Loucy (cell line): ENCODE measurements around the gene DCDC1.

ENCODE experiments used
- H2AFZ ChIP-seq: fragments of 200-600 bp; sonication (generic); 2 replicates; pipeline ENCODE4 v1.6.0; 2016; ENCODE audit warnings: antibody characterized with exemption, mild to moderate bottlenecking, low read length, moderate library complexity
- H3F3A ChIP-seq: fragments of 200-600 bp; 2 replicates; pipeline ENCODE4 v1.6.0; 2016; ENCODE audit warnings: antibody characterized with exemption, low read depth, mild to moderate bottlenecking
- H3K27me3 ChIP-seq: fragments of 200-600 bp; sonication (generic); 2 replicates; pipeline ENCODE4 v1.6.1; 2014; ENCODE audit warnings: low read length, mild to moderate bottlenecking; ENCODE audit not compliant: insufficient read depth, poor library complexity, severe bottlenecking
- H3K36me3 ChIP-seq: fragments of 200-600 bp; sonication (generic); 2 replicates; pipeline ENCODE4 v1.6.1; 2016; ENCODE audit warnings: low read length; ENCODE audit not compliant: insufficient read depth
- H3K4me1 ChIP-seq: fragments of 200-600 bp; sonication (generic); 2 replicates; pipeline ENCODE4 v1.5.1; 2014; ENCODE audit warnings: low read length, mild to moderate bottlenecking; ENCODE audit not compliant: insufficient read depth, poor library complexity, severe bottlenecking
- H3K4me2 ChIP-seq: fragments of 200-600 bp; sonication (generic); 2 replicates; pipeline ENCODE4 v1.6.0; 2014; ENCODE audit warnings: antibody characterized with exemption, low read length, low read depth, mild to moderate bottlenecking; ENCODE audit not compliant: poor library complexity, severe bottlenecking
- H3K4me3 ChIP-seq: fragments of 200-600 bp; sonication (generic); 2 replicates; pipeline ENCODE4 v1.5.1; 2014; ENCODE audit warnings: low read length, mild to moderate bottlenecking, mixed read lengths; ENCODE audit not compliant: poor library complexity, severe bottlenecking
- H3K79me2 ChIP-seq: fragments of 200-600 bp; sonication (generic); 2 replicates; pipeline ENCODE4 v1.6.1; 2014; ENCODE audit warnings: low read length; ENCODE audit not compliant: insufficient read depth
- H3K9ac ChIP-seq: fragments of 200-600 bp; sonication (generic); 2 replicates; pipeline ENCODE4 v1.6.0; 2014; ENCODE audit warnings: mild to moderate bottlenecking, low read depth, low read length, moderate library complexity; ENCODE audit not compliant: poor library complexity, severe bottlenecking
- H3K9me2 ChIP-seq: fragments of 200-600 bp; sonication (generic); replicated peaks from 2 replicates; pipeline ENCODE4 v1.6.1; 2016; ENCODE audit warnings: low read depth, low read length, mixed read lengths
- H3K9me3 ChIP-seq: fragments of 200-600 bp; sonication (generic); 2 replicates; pipeline ENCODE4 v1.6.1; 2014; ENCODE audit warnings: mild to moderate bottlenecking, antibody characterized with exemption, low read length, low read depth; ENCODE audit not compliant: insufficient read depth
- H4K20me1 ChIP-seq: fragments of 200-600 bp; sonication (generic); 2 replicates; pipeline ENCODE4 v1.6.0; 2014; ENCODE audit warnings: antibody characterized with exemption, low read length, mild to moderate bottlenecking; ENCODE audit not compliant: insufficient read depth, poor library complexity, severe bottlenecking
- EZH2phosphoT487 ChIP-seq: fragments of 200-600 bp; IDR thresholded peaks from 2 replicates; pipeline ENCODE4 v1.6.1; 2018; ENCODE audit warnings: antibody characterized with exemption, mild to moderate bottlenecking, moderate library complexity, borderline replicate concordance
- TF ChIP-seq, protein P1 (sequence below): fragments of 200-600 bp; sonication (generic); conservative IDR thresholded peaks from 2 replicates; pipeline ENCODE4 v1.5.1; 2014; ENCODE audit warnings: mild to moderate bottlenecking, antibody characterized with exemption, low read length

The DCDC1 gene

DNA sequence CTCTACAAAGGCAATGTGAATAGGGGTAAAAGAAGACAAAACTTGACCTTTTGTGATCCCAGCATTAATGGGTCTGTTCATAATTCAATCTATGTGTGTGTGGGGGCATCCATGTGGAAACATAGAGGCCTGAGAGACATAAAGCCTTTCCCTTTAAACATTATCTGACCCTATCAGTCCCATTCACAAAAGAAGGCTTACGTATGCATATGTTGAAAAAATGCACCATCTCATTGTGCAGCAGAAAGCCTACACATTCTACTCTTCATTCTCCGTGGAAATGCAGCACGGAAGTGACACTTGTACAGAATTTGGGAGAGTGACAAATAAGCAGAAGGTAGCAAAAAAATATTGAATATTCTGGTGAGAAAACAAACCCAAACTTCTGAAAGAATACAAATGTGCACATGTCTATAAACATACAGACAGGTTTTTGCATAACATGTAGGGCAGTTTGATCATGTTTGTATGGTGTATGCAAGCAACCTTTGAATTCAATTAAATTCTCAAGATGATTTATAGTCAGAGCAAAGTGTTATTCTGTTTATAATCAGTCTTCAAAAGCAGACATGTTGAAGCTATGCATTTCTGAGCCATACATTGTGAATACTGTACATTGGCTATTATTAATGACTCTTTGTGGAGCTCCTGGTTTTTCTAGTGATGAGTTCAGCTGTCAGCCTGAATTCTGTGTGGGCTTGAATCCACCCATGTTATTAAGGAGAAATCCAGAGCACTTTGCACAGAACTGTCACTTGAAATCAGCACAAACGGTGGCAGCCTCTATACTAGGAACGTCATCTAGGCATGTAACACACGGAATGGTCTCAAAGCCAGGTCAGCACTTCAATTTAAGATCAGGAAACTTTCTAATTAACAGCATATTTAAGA, 236.8 kb downstream of the DCDC1 start:
- H3K4me1 ChIP-seq, result no peaks in the 10 kb centered on the region
- H4K20me1 ChIP-seq, result no peaks in the 10 kb centered on the region
- TF ChIP-seq, protein P1, sequence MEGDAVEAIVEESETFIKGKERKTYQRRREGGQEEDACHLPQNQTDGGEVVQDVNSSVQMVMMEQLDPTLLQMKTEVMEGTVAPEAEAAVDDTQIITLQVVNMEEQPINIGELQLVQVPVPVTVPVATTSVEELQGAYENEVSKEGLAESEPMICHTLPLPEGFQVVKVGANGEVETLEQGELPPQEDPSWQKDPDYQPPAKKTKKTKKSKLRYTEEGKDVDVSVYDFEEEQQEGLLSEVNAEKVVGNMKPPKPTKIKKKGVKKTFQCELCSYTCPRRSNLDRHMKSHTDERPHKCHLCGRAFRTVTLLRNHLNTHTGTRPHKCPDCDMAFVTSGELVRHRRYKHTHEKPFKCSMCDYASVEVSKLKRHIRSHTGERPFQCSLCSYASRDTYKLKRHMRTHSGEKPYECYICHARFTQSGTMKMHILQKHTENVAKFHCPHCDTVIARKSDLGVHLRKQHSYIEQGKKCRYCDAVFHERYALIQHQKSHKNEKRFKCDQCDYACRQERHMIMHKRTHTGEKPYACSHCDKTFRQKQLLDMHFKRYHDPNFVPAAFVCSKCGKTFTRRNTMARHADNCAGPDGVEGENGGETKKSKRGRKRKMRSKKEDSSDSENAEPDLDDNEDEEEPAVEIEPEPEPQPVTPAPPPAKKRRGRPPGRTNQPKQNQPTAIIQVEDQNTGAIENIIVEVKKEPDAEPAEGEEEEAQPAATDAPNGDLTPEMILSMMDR, result no peak
- no peak for TF ChIP-seq EZH2phosphoT487

DNA sequence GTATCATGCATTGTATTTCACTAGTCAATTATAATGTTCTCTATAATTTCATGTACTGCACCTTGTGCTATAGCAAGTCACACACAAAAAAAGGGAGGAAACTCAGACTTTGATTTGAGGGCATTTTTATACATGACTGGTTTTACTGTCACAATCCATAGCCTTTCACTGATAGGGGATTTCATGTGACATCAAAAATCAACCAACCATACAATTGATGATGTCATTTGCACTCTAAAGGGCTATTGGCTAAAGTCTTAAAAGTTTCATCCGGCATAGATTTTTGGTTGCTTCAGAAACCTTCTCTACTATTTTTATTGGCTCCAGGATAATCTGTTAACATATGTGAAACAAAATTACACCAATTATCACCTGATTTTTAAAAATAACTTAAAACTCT, 237.8 kb downstream of the DCDC1 start:
- H3K36me3 ChIP-seq, result no peaks in the 10 kb centered on the region
- no peak for TF ChIP-seq EZH2phosphoT487
- TF ChIP-seq, protein P1, result no peak
- no peak overlapping the region for H2AFZ ChIP-seq
- H3K4me1 ChIP-seq, result no peaks in the 10 kb centered on the region
- H4K20me1 ChIP-seq, result no peaks in the 10 kb centered on the region
- H3F3A ChIP-seq, result no peaks in the 10 kb centered on the region
- H3K9me2 ChIP-seq, result no peaks in the 10 kb centered on the region
- H3K4me3 ChIP-seq, result no peak overlapping the region
- no peaks in the 10 kb centered on the region for H3K27me3 ChIP-seq
- H3K4me2 ChIP-seq, result no peak overlapping the region
- no peak overlapping the region for H3K9ac ChIP-seq
- no peaks in the 10 kb centered on the region for H3K79me2 ChIP-seq
- H3K9me3 ChIP-seq, result no peaks in the 10 kb centered on the region

More for the DNA sequence above, 236.8 kb downstream of the DCDC1 start:
- Histone ChIP-seq H2AFZ (no peak overlapping the region), H3K4me3 (no peak overlapping the region), H3K9me2 (no peaks in the 10 kb centered on the region), H3K4me2 (no peak overlapping the region), H3K79me2 (no peaks in the 10 kb centered on the region), H3K27me3 (no peaks in the 10 kb centered on the region), H3K36me3 (no peaks in the 10 kb centered on the region), H3K9ac (no peak overlapping the region), H3F3A (no peaks in the 10 kb centered on the region), H3K9me3 (no peaks in the 10 kb centered on the region)

DNA sequence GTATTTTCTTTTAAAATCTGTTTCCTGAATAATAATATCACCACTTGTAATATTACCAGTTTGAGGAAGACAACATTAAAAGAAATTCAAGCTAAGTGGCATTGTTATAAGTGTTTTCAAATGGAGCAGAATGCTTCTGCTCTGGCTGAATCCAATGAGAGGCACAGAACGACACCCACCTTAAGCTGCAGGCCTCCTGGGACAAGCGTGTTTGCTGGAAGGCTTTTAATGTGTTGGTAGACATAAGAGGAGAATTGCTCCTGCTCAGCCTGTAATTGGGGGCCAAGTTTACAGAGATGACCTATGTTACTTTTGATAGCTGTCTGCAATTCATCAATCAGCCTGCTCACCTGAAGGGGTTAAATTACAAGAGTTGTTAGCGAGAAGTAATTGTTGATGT, 242.2 kb downstream of the DCDC1 start:
- no peaks in the 10 kb centered on the region for H3K79me2 ChIP-seq
- no peaks in the 10 kb centered on the region for H3K36me3 ChIP-seq
- H3K9ac ChIP-seq, result no peak overlapping the region
- TF ChIP-seq EZH2phosphoT487, result no peak
- TF ChIP-seq, protein P1, result no peak
- H3K4me2 ChIP-seq, result no peak overlapping the region
- no peaks in the 10 kb centered on the region for H3K4me1 ChIP-seq
- no peak overlapping the region for H3K4me3 ChIP-seq
- H4K20me1 ChIP-seq, result no peaks in the 10 kb centered on the region
- H3K9me2 ChIP-seq, result no peaks in the 10 kb centered on the region
- no peak overlapping the region for H2AFZ ChIP-seq
- no peaks in the 10 kb centered on the region for H3K27me3 ChIP-seq
- H3K9me3 ChIP-seq, result no peaks in the 10 kb centered on the region
- no peaks in the 10 kb centered on the region for H3F3A ChIP-seq
